GM12878 (cell line): Measurements from ENCODE around the gene PAN3. TPM values are rescaled to one million over a fixed set of nuclear protein-coding genes. Genes with fewer than 3 reads are reported as not detected.
A peak's percentile ranks its signal among the peaks of the same experiment; 100 is the strongest.

ENCODE experiments used
- ATAC-seq: fragments of 200-7000 bp; cut with Tn5 transposase; 3 replicates; pipeline ENCODE4 v1.9.1; 2020; ENCODE audit warnings: mild to moderate bottlenecking, moderate library complexity
- BruUV-seq: library from RNA; stranded (reverse); fragments of 400-500 nt; replicated peaks from 2 replicates; lab custom pipeline; 2021; lab: Mats Ljungman, UMichigan
- CTCF ChIA-PET: fragments of 300-600 bp; sonication (Branson Sonifier 250); formaldehyde crosslinking; extraction: SDS; loops from one replicate; lab custom pipeline; 2021; ENCODE audit warnings: inconsistent platforms; lab: Yijun Ruan, JAX
- POLR2A ChIA-PET: fragments of 350-600 bp; formaldehyde crosslinking; extraction: SDS; loops from one replicate; lab custom pipeline; 2021; ENCODE audit warnings: inconsistent platforms; lab: Charles Lee
- RAD21 ChIA-PET: fragments of 300-600 bp; sonication (Branson Sonifier 250); formaldehyde crosslinking; loops from one replicate; lab custom pipeline; 2023; ENCODE audit warnings: antibody characterized with exemption; ENCODE audit not compliant: unreplicated experiment; lab: Charles Lee
- SMC1A ChIA-PET: fragments of 300-600 bp; sonication (Branson Sonifier 250); formaldehyde crosslinking; loops from one replicate; lab custom pipeline; 2023; ENCODE audit not compliant: unreplicated experiment, uncharacterized antibody; lab: Charles Lee
- DNase-seq: peaks from one replicate; pipeline ENCODE4 v3.0.0-alpha.2; 2011; ENCODE audit warnings: low read depth, low spot score
- FAIRE-seq: peaks from 3 replicates; lab custom pipeline; 2011; peaks lifted over from hg19 to GRCh38; lab: Jason Lieb, UNC
- H2AFZ ChIP-seq: 2 replicates; pipeline ENCODE4 v1.6.0; 2011; ENCODE audit warnings: low read depth, low read length, control low read depth; ENCODE audit not compliant: control insufficient read depth
- H3K27ac ChIP-seq: 2 replicates; pipeline ENCODE4 v1.5.1; 2011; ENCODE audit warnings: control low read depth; ENCODE audit not compliant: control insufficient read depth, insufficient read depth
- H3K27me3 ChIP-seq, 2 experiments: replicated peaks in 1 of 2; 2 replicates each; pipeline versions ENCODE4 v1.6.0 to v1.6.1; 2011; ENCODE audit warnings: low read length in 1 of 2; ENCODE audit not compliant: control insufficient read depth in 2 of 2, insufficient read depth in 2 of 2
- H3K36me3 ChIP-seq, 2 experiments: 2 replicates each; pipeline ENCODE4 v1.5.1; 2011; ENCODE audit warnings: low read length in 1 of 2; ENCODE audit not compliant: control insufficient read depth in 2 of 2, insufficient read depth in 2 of 2
- H3K4me1 ChIP-seq: 2 replicates; pipeline ENCODE4 v1.6.1; 2011; ENCODE audit warnings: mild to moderate bottlenecking, low read length, moderate library complexity, mixed read lengths; ENCODE audit not compliant: control insufficient read depth, insufficient read depth
- H3K4me2 ChIP-seq: 2 replicates; pipeline ENCODE4 v1.6.0; 2011; ENCODE audit warnings: control low read depth; ENCODE audit not compliant: control insufficient read depth, insufficient read depth
- H3K4me3 ChIP-seq: fragments of 200-600 bp; sonication (generic); 2 replicates; pipeline ENCODE4 v1.5.1; 2016
- H3K79me2 ChIP-seq: 2 replicates; pipeline ENCODE4 v1.6.0; 2011; ENCODE audit warnings: low read length; ENCODE audit not compliant: control insufficient read depth, insufficient read depth
- H3K9ac ChIP-seq: 2 replicates; pipeline ENCODE4 v1.8.0; 2011; ENCODE audit warnings: low read length, control low read depth, mixed read lengths; ENCODE audit not compliant: control insufficient read depth, insufficient read depth
- H3K9me3 ChIP-seq: replicated peaks from 3 replicates; pipeline ENCODE4 v1.5.1; 2011; ENCODE audit warnings: mild to moderate bottlenecking, low read length; ENCODE audit not compliant: control insufficient read depth, insufficient read depth
- H4K20me1 ChIP-seq: 2 replicates; pipeline ENCODE4 v1.6.0; 2011; ENCODE audit not compliant: control insufficient read depth, insufficient read depth
- CBX3 ChIP-seq: fragments of 200-600 bp; sonication (generic); IDR thresholded peaks from 2 replicates; pipeline ENCODE4 v1.6.1; 2016; ENCODE audit warnings: low read depth, borderline replicate concordance
- ETV6 ChIP-seq, 2 experiments: fragments of 450-650 bp in 1 of 2; IDR thresholded peaks in 1 of 2; conservative IDR thresholded peaks in 1 of 2; 2 replicates each; pipeline ENCODE4 v1.6.1; 2014; ENCODE audit warnings: antibody characterized with exemption in 1 of 2, borderline replicate concordance in 1 of 2, low read depth in 1 of 2, mild to moderate bottlenecking in 1 of 2, moderate library complexity in 1 of 2
- JUNB ChIP-seq: IDR thresholded peaks from 2 replicates; pipeline ENCODE4 v1.6.1; 2016; ENCODE audit warnings: antibody characterized with exemption, mild to moderate bottlenecking
- RAD51 ChIP-seq: fragments of 450-650 bp; IDR thresholded peaks from 2 replicates; pipeline ENCODE4 v1.6.1; 2016; ENCODE audit warnings: moderate library complexity, mild to moderate bottlenecking, inconsistent platforms
- REST ChIP-seq: IDR thresholded peaks from 2 replicates; pipeline ENCODE4 v1.6.1; 2012; ENCODE audit warnings: mild to moderate bottlenecking, low read depth, low read length
- RUNX3 ChIP-seq: IDR thresholded peaks from 2 replicates; pipeline ENCODE4 v1.6.1; 2012; ENCODE audit warnings: low read length, inconsistent platforms
- SMC3 ChIP-seq: IDR thresholded peaks from 2 replicates; pipeline ENCODE4 v1.6.1; 2011; ENCODE audit warnings: low read length, improper control_type of control experiment, borderline replicate concordance
- ZNF24 ChIP-seq: fragments of 450-650 bp; IDR thresholded peaks from 2 replicates; pipeline ENCODE4 v1.6.1; 2017; ENCODE audit warnings: antibody characterized with exemption, mild to moderate bottlenecking
- in situ Hi-C: fragments of 300-500 bp; cut with MboI; formaldehyde crosslinking; loops from 9 replicates; pipeline ENCODE4 v1.14.3; 2018; ENCODE audit warnings: mixed read lengths
- intact Hi-C: fragments of 100-400 bp; cut with micrococcal nuclease; formaldehyde crosslinking; loops from one replicate; pipeline ENCODE4 v1.14.2; 2022; ENCODE audit not compliant: unreplicated experiment
- polyA plus RNA-seq, 11 experiments: library from polyadenylated mRNA; depleted of rRNA in 4 of 11; unstranded in 6 of 11; stranded (reverse) in 5 of 11; fragments of >200 nt; fragmentation: Nextera tagmentation in 4 of 11; fragmentation: Illumina TruSeq in 1 of 11; extraction: Ambion mirVana in 4 of 11; extraction: Trizol in 1 of 11; gene quantifications; 1 replicate in 1 of 11; 2 replicates in 10 of 11; pipeline versions ENCODE4 v1.2.1 to v1.2.3, GENCODE V29; 2011 to 2016; ENCODE audit warnings: inconsistent platforms in 2 of 11, missing spikeins in 2 of 11, low read depth in 1 of 11
- total RNA-seq, 4 experiments: library from RNA; depleted of rRNA in 3 of 4; stranded (reverse); fragments of >200 nt in 3 of 4; fragmentation: Illumina TruSeq in 1 of 4; extraction: Trizol in 1 of 4; gene quantifications; 2 replicates each; pipeline versions ENCODE4 v1.2.1 to v1.2.3, GENCODE V29; 2013 to 2021

Gene PAN3
- total and polyA plus RNA-seq, 10 of the 15 experiments (the other 5 are each of a cell fraction or from before 2014, with no cell fraction given): 13.0 to 33.3 (median 19.9) TPM

GRCh38 chr13:28172947-28173346 is 34.6 kb downstream of the PAN3 start (continued):
- TF ChIP-seq REST: no peak
- TF ChIP-seq CBX3: no peak
- no peak for TF ChIP-seq ZNF24

DNA sequence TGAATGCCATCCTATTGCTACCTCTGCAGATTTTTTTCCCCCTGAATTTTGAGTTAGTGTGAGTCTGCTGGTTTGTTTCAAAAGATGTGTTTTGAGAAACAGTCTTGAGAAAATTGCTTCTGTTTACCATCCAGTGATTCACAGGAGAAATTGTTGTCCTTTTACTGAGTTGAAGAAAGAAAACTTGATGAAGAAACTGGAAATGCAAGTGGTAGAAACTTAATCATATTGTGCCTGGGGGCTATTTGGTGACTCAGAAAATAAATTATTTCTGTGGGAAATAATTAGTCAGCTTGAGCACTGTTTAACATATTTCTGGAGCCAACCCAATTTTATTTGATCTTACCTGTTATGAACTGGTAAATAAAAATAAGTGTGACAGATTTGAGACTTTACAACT is 35.4 kb downstream of the PAN3 start:
- TF ChIP-seq RUNX3 (no peak), SMC3 (no peak), ETV6 (conservative IDR thresholded peaks at IDR 0.05 in 1 of 2, IDR thresholded peaks at IDR 0.05 in 1 of 2; ENCODE audit: borderline replicate concordance in 1 of 2, low read depth in 1 of 2) (no peak), RAD51 (no peak), JUNB (peak; percentile 50)
- TF ChIP-seq, all 136 proteins: peak for 1
- Histone ChIP-seq H3K9me3 (no peaks in the 10 kb centered on the region), H2AFZ (no peak overlapping the region), H3K36me3 (peaks cover 0 to 17% of the 10 kb centered on the region in 2 experiments; a peak in 2 of 4 replicates), H3K27me3 (no peaks in the 10 kb centered on the region), H4K20me1 (no peaks in the 10 kb centered on the region), H3K79me2 (peaks cover 10% of the 10 kb centered on the region; the same call in 1 of the 2 replicates), H3K4me1 (no peaks in the 10 kb centered on the region), H3K4me3 (no peak overlapping the region), H3K27ac (no peak overlapping the region), H3K9ac (no peak overlapping the region), H3K4me2 (no peak overlapping the region)
- DNase-seq (no peak), FAIRE-seq (no peak), ATAC-seq (no peak; the same call in 2 of the 3 replicates)
- ChIA-PET CTCF (no interaction called here), SMC1A (interaction anchor here (0.6 to 1.2 kb wide), 2 partner anchors 16 to 30 kb away, joined by 5 to 6 read pairs; no protein-coding TSS in a partner anchor), RAD21 (no interaction called here), POLR2A (interaction anchor here (0.6 kb wide), 1 partner anchor 50 kb away, joined by 4 read pairs; no protein-coding TSS in a partner anchor)
- intact Hi-C loops (no loop called here), in situ Hi-C loops (no loop called here)
- BruUV-seq: no TSS peak
